Peyer's patch (tissue), 4 donors: ENCODE results near the gene SPRR2G.

Experiments
- CTCF ChIP-seq, 6 experiments: fragments of 450-650 bp in 4 of 6; fragments of 200-600 bp in 2 of 6; sonication (generic) in 1 of 6; IDR thresholded peaks; one replicate each; pipeline ENCODE4 v1.5.1; 2017 to 2019; ENCODE audit warnings: antibody characterized with exemption in 6 of 6, mild to moderate bottlenecking in 3 of 6, moderate library complexity in 1 of 6
- POLR2A ChIP-seq, 2 donors: fragments of 450-650 bp; IDR thresholded peaks; one replicate each; pipeline ENCODE4 v1.5.1; 2017; ENCODE audit warnings: antibody characterized with exemption in 2 of 2, mild to moderate bottlenecking in 2 of 2, moderate library complexity in 2 of 2

DNA sequence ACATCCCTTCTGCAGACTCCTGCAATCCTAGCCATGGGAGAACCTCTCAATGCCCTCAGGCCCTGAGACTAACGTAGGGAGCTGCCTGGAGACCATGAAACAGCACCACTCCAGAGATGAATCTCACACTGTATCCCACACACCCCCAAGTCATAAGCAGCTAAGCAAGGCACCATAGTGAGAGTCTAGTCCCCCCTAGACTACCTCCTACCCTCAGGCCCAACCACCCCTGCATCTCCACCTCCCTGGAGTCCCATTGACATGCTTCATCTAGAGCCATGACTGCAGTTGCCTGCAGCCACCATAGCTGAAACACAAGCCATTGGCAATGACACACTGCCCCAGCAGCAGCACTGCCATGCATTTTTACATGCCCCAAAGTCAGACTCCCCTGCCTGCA, 17.4 kb downstream of the SPRR2G start:
- no peak for TF ChIP-seq CTCF (IDR thresholded peaks at IDR 0.05)
- TF ChIP-seq POLR2A (IDR thresholded peaks at IDR 0.05) = no peak
